Ishikawa (cell line): ENCODE measurements around the gene NBPF3.
A peak's percentile ranks its signal among the peaks of the same experiment; 100 is the strongest.

ENCODE experiments used
- CEBPB ChIP-seq: IDR thresholded peaks from 2 replicates; pipeline ENCODE4 v1.6.1; 2012
- CREB1 ChIP-seq: IDR thresholded peaks from 2 replicates; pipeline ENCODE4 v1.6.1; 2012; ENCODE audit warnings: low read depth
- EGR1 ChIP-seq: IDR thresholded peaks from 2 replicates; pipeline ENCODE4 v1.6.1; 2012
- EP300 ChIP-seq: IDR thresholded peaks from 2 replicates; pipeline ENCODE4 v1.6.1; 2012; ENCODE audit warnings: borderline replicate concordance
- FOXM1 ChIP-seq: IDR thresholded peaks from 2 replicates; pipeline ENCODE4 v1.6.1; 2012; ENCODE audit warnings: low read depth, borderline replicate concordance
- NFIC ChIP-seq: IDR thresholded peaks from 2 replicates; pipeline ENCODE4 v1.6.1; 2012
- RAD21 ChIP-seq: IDR thresholded peaks from 2 replicates; pipeline ENCODE4 v1.6.1; 2012; ENCODE audit warnings: low read depth
- TAF1 ChIP-seq: IDR thresholded peaks from 2 replicates; pipeline ENCODE4 v1.6.1; 2012; ENCODE audit warnings: low read depth, mild to moderate bottlenecking
- TCF12 ChIP-seq: IDR thresholded peaks from 2 replicates; pipeline ENCODE4 v1.6.1; 2012; ENCODE audit warnings: low read depth
- TEAD4 ChIP-seq: IDR thresholded peaks from 2 replicates; pipeline ENCODE4 v1.6.1; 2012
- YY1 ChIP-seq: IDR thresholded peaks from 2 replicates; pipeline ENCODE4 v1.6.1; 2012; ENCODE audit warnings: low read depth
- ZBTB7A ChIP-seq: IDR thresholded peaks from 2 replicates; pipeline ENCODE4 v1.6.1; 2012; ENCODE audit warnings: low read depth
- TF ChIP-seq, protein P1 (sequence below): IDR thresholded peaks from 2 replicates; pipeline ENCODE4 v1.6.1; 2012
- TF ChIP-seq, protein P2 (sequence below): IDR thresholded peaks from 2 replicates; pipeline ENCODE4 v1.6.1; 2012
- TF ChIP-seq, protein P3 (sequence below): IDR thresholded peaks from 2 replicates; pipeline ENCODE4 v1.6.1; 2012; ENCODE audit warnings: low read depth, mild to moderate bottlenecking

NBPF3 gene

DNA sequence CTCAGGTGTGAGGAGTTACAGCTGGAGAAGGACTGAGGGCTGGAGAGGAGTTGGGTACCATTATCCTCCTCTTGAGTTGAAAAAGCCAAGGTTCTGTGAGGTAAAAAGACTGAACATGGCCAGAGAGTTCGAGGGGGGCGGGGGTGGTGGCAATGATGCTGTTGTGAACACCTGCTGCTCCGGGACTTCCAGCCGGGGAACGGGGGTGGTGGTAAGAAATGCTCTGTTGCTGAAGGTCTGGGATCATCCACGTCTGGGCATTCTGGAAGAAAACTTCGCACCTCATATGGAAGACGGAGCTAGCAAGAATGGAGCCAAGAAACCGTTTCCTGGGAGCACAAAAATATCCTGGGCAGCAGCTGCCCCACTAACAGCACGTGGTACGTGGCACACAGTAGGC lies 49.2 kb downstream of the NBPF3 start:
- no peak for TF ChIP-seq TCF12
- no peak for TF ChIP-seq TAF1
- no peak for TF ChIP-seq CEBPB
- no peak for TF ChIP-seq RAD21
- no peak for TF ChIP-seq EP300
- TF ChIP-seq, protein P1, sequence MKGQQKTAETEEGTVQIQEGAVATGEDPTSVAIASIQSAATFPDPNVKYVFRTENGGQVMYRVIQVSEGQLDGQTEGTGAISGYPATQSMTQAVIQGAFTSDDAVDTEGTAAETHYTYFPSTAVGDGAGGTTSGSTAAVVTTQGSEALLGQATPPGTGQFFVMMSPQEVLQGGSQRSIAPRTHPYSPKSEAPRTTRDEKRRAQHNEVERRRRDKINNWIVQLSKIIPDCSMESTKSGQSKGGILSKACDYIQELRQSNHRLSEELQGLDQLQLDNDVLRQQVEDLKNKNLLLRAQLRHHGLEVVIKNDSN, result no peak
- TF ChIP-seq CREB1, result no peak
- no peak for TF ChIP-seq YY1
- TF ChIP-seq EGR1, result no peak
- TF ChIP-seq TEAD4, result no peak
- no peak for TF ChIP-seq ZBTB7A
- no peak for TF ChIP-seq FOXM1
- TF ChIP-seq, protein P2, sequence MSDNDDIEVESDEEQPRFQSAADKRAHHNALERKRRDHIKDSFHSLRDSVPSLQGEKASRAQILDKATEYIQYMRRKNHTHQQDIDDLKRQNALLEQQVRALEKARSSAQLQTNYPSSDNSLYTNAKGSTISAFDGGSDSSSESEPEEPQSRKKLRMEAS, result no peak
- TF ChIP-seq, protein P3, sequence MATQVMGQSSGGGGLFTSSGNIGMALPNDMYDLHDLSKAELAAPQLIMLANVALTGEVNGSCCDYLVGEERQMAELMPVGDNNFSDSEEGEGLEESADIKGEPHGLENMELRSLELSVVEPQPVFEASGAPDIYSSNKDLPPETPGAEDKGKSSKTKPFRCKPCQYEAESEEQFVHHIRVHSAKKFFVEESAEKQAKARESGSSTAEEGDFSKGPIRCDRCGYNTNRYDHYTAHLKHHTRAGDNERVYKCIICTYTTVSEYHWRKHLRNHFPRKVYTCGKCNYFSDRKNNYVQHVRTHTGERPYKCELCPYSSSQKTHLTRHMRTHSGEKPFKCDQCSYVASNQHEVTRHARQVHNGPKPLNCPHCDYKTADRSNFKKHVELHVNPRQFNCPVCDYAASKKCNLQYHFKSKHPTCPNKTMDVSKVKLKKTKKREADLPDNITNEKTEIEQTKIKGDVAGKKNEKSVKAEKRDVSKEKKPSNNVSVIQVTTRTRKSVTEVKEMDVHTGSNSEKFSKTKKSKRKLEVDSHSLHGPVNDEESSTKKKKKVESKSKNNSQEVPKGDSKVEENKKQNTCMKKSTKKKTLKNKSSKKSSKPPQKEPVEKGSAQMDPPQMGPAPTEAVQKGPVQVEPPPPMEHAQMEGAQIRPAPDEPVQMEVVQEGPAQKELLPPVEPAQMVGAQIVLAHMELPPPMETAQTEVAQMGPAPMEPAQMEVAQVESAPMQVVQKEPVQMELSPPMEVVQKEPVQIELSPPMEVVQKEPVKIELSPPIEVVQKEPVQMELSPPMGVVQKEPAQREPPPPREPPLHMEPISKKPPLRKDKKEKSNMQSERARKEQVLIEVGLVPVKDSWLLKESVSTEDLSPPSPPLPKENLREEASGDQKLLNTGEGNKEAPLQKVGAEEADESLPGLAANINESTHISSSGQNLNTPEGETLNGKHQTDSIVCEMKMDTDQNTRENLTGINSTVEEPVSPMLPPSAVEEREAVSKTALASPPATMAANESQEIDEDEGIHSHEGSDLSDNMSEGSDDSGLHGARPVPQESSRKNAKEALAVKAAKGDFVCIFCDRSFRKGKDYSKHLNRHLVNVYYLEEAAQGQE, result no peak
- no peak for TF ChIP-seq NFIC

DNA sequence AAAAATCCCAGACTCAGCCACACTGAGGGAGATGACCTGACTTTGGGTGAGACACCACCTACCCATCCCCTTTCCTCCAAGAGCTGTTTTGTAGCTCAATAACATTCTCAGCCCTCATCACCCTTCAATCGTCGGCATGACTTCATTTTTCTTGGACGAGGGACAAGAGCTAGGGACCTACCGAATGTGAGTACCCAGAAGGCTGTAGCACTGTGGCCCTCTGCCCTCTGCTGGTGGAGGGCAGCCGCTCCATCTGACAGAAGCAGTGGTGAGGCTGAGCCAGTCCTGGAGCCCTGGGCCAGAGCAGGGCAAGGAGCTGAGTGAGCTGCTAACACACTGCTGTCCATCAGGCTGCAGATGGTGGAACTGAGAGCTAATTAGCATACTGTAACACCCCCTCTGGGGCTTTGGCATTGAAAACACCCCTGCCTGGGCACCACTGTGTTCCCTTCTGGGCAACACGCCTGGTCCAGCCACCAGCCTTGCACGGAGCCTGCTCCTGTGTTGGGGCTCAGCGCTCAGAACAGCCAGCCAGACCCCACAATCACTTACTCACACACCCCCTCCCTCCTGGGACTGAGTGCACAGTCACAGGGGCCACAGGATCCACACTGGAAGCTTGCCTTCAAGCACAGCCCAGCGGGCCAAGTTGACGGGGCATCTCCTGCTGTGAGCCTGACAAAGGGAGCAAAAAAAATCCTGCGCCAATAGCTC lies 51.0 kb downstream of the NBPF3 start:
- TF ChIP-seq EGR1, result no peak
- peak; percentile 21; the same call in 1 of the 2 replicates for TF ChIP-seq NFIC
- TF ChIP-seq RAD21, result peak; percentile 78

DNA sequence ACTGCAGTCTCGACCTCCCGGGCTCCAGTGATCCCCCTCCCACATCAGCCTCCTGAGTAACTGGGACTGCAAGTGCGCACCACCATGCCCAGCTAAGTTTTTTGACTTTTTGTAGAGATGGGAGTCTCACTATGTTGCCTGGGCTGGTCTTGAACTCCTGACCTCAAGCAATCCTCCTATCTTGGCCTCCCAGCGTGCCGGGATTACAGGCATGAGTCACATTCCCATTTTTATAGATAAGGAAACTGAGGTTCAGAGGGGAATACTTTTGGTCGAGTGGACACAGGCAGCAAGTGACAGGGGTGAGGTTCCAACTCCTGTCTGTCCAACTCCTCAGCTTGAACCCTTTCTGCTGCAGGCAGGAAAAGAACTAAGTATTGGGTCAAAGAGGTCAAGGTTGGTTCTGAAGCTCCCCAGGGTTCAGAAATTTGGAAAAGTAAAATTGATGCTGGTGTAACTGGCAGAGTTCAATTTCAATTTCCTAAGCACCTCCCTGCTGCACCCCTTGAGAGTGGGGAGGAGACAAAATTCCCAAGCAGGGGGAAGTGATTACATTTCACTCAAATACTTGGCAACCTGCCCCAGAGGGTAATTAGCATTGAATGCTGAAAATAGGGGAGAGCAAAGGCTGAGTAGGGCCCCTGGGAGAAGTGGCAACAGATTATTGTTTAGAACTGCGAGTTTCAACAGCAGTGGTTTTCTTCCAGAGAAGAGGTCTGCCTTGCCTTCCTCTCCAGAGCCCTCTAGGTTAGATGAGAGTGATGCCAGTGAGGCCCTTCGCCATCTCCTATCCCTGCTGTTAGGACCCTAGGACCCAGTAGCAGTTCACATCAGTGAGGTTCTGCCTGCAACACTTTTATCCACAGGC lies 51.8 kb downstream of the NBPF3 start:
- peak; percentile 63 for TF ChIP-seq TEAD4
- no peak for TF ChIP-seq CREB1
- peak; percentile 35; the same call in 1 of the 2 replicates for TF ChIP-seq EP300
- no peak for TF ChIP-seq YY1
- TF ChIP-seq TAF1, result no peak
- TF ChIP-seq, protein P3, result no peak
- TF ChIP-seq RAD21, result peak; percentile 23; the same call in 1 of the 2 replicates
- no peak for TF ChIP-seq FOXM1
- TF ChIP-seq, protein P2, result 0 out of 2 replicates have a peak, but pooled peaks have one; percentile 22
- TF ChIP-seq NFIC, result peak; percentile 90

DNA sequence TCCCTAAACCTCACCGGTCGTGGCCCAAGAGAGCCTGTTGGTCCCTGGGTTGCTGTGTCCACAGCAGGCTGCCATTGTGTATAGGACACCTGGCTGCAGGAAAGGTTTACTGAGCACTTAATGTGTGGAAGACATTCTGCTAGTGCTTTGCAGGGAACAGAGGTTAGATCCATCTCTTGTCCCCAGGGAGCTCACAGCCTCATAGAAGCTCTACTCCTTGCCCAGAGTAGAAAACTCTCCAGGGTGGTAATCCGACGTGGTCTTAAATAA lies 52.4 kb downstream of the NBPF3 start:
- TF ChIP-seq EGR1 (no peak), NFIC (no peak), ZBTB7A (no peak)

DNA sequence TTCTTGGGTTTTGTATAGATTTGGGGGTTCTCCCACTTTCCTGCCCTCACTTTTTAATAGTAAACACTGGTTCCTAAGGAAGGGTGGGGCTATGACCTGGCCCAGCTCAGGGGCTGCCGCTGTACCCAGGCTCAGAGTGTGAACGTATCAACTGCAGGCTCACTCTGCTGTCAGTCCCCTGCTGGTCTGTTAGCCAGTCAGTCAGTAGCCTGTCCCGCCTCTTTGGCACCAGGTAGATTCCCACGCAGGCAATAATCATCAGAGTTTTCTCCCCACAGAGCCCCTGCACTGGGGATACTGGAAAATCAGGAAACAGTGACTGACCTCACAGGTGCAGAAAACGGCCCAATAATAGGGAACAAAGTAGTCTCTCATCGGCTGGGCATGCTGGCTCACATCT lies 54.3 kb downstream of the NBPF3 start:
- TF ChIP-seq CREB1 (no peak), FOXM1 (no peak), YY1 (no peak), NFIC (no peak), CEBPB (no peak)
- TF ChIP-seq, protein P1, result no peak

DNA sequence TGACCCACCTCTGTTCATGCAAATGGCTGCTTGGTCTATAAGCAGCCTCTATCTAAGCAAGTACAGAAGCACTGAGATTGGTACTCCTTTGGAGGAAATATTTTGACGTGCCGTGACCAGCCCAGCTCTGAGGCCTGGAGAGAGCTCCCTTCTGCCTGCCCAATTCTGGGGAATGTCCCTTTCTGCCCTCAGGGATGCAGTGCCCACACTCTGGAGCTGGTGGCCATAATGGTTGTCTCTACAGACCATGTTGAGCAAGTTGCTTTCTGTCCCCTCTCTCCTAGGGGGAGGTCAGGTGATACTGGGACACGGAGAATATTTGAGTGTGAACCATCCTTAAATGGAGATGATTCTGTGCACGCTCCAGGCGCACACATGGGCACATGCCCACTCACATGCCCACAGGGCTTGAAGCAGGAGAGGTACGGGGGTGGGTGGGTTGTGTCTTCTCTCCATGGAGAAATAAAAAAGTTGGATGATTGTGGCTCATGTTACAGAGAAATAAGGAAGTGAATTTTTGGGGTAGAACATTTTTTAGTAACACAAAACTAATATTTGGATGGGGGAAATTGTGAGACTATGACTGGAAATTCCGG lies 55.4 kb downstream of the NBPF3 start:
- no peak for TF ChIP-seq CEBPB
- no peak for TF ChIP-seq RAD21
- no peak for TF ChIP-seq ZBTB7A
